ENCODE data around the gene SRRD. TPM values are rescaled to one million over a fixed set of nuclear protein-coding genes. Genes with fewer than 3 reads are reported as not detected.
"Not testable (repeated sequence)": the region's sequence is repeated elsewhere in the genome, so short reads cannot be mapped to it uniquely, and the experiment has no call there.

Gene SRRD
- total and polyA plus RNA-seq, 8 donors, result 4.0 to 64.2 (median 10.0) TPM

DNA sequence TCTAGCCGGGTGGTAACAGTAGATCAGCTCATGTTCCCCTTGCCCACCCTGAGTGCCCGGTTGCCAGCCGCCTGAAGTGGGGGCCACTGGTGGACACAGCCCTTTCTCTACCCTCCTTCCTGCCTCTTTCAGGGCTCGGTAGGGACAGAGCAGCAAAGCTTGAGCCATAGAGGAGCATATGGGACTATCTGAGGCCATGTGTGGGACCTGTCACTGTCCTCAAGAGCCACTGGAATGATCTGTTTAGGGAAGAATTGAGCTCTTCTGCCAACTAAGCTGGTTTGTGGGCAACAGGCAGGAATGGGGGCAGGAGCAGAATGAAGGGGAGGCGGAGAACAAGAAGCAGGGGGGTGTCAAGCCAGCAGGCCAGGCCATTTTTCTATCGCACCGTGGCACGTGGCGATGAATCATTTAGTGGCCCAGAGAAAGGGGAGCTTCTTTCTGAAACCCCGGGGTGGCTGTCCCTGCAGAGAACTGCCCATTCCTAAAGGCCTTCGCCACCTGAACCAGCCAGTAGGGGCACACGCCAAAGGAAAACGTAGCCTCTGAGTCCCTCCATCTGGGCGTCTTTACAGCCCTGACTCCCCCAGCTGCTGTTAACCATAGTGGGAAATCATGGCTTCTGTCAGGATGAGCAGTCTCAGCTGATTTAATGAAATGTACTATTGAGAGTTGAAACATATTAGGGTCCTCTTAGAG, 45.8 kb upstream of the SRRD start:
- TF ChIP-seq, protein P1, sequence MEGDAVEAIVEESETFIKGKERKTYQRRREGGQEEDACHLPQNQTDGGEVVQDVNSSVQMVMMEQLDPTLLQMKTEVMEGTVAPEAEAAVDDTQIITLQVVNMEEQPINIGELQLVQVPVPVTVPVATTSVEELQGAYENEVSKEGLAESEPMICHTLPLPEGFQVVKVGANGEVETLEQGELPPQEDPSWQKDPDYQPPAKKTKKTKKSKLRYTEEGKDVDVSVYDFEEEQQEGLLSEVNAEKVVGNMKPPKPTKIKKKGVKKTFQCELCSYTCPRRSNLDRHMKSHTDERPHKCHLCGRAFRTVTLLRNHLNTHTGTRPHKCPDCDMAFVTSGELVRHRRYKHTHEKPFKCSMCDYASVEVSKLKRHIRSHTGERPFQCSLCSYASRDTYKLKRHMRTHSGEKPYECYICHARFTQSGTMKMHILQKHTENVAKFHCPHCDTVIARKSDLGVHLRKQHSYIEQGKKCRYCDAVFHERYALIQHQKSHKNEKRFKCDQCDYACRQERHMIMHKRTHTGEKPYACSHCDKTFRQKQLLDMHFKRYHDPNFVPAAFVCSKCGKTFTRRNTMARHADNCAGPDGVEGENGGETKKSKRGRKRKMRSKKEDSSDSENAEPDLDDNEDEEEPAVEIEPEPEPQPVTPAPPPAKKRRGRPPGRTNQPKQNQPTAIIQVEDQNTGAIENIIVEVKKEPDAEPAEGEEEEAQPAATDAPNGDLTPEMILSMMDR (IDR thresholded peaks at IDR 0.05), result no peak
- TF ChIP-seq EP300 (IDR thresholded peaks at IDR 0.05), result no peak
- Histone ChIP-seq H3K27ac (peak overlapping the region; percentile 24 to 85 (median 69)), H3K4me3 (no peak overlapping the region), H3K4me1 (peaks cover 5 to 35% (median 24%) of the 10 kb centered on the region in 4 donors), H3K27me3 (no peaks in the 10 kb centered on the region), H3K9me3 (no peaks in the 10 kb centered on the region), H3K36me3 (peaks cover 5 to 18% (median 17%) of the 10 kb centered on the region in 4 donors)
- 79 to 90% (median 86%) methylated on average over 14 of the region's 14 CpGs for WGBS, 5 donors
- no peak for DNase-seq
- intact Hi-C loops (cut with DNase I; ENCODE audit: low total_unique reads), result no loop called here

DNA sequence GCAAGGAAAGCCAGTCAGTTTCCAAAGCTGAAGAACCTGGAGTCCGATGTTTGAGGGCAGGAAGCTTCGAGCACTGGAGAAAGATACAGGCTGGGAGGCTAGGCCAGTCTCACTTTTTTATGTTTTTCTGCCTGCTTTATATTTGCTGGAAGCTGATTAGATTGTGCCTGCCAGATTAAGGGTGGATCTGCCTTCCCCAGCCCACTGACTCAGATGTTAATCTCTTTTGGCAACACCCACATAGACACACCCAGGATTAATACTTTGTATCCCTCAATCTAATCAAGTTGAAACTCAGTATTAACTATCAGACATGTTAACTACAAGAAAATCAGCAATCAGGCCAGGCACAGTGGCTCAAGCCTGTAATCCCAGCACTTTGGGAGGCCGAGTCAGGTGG, 44.9 kb upstream of the SRRD start:
- intact Hi-C loops (cut with DNase I; ENCODE audit: low total_unique reads); DNase-seq; H3K27me3 ChIP-seq; H3K9me3 ChIP-seq; H3K4me3 ChIP-seq: not testable (repeated sequence)
- Histone ChIP-seq H3K36me3 (peaks cover 2 to 20% (median 18%) of the 10 kb centered on the region in 4 donors), H3K27ac (peak overlapping the region; percentile 15 to 68 (median 35)), H3K4me1 (peaks cover 5 to 35% (median 24%) of the 10 kb centered on the region in 4 donors)
- WGBS, 5 donors, result 64 to 78% (median 69%) methylated on average over 3 of the region's 3 CpGs

DNA sequence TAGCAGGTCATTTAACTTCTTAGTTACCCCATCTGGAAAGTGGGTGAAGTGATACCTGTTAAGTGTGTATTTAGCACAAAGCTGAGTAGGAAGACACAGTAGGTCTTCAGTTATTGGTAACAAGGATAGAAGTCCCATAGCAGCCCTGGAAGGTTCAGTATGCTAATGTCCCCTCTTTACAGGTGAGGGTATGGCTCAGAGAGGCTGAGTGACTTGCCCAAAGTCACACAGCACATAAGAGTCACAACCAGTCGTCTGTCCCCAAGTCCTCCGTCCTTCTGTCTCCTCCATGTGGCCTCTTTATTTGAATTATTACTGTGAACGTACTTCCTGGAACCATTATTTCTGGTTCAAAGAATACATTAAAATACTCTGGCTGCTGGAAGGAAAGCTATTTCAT, 44.1 kb upstream of the SRRD start:
- H3K9me3 ChIP-seq, result no peaks in the 10 kb centered on the region
- H3K27ac ChIP-seq, result peak overlapping the region in 3 of 5 donors; percentile 29 to 68 (median 38)
- TF ChIP-seq POLR2A (IDR thresholded peaks at IDR 0.05) (no peak), POLR2AphosphoS5 (IDR thresholded peaks at IDR 0.05) (no peak), EP300 (IDR thresholded peaks at IDR 0.05) (no peak)
- TF ChIP-seq, protein P1 (IDR thresholded peaks at IDR 0.05), result no peak
- H3K4me3 ChIP-seq, result no peak overlapping the region
- H3K4me1 ChIP-seq, result peaks cover 5 to 35% (median 25%) of the 10 kb centered on the region in 4 donors
- intact Hi-C loops (cut with DNase I; ENCODE audit: low total_unique reads), result no loop called here
- no peak for DNase-seq
- 71 to 88% (median 81%) methylated on average over 3 of the region's 3 CpGs for WGBS, 5 donors
- no peaks in the 10 kb centered on the region for H3K27me3 ChIP-seq
- H3K36me3 ChIP-seq, result peaks cover 0 to 16% (median 12%) of the 10 kb centered on the region in 4 donors

DNA sequence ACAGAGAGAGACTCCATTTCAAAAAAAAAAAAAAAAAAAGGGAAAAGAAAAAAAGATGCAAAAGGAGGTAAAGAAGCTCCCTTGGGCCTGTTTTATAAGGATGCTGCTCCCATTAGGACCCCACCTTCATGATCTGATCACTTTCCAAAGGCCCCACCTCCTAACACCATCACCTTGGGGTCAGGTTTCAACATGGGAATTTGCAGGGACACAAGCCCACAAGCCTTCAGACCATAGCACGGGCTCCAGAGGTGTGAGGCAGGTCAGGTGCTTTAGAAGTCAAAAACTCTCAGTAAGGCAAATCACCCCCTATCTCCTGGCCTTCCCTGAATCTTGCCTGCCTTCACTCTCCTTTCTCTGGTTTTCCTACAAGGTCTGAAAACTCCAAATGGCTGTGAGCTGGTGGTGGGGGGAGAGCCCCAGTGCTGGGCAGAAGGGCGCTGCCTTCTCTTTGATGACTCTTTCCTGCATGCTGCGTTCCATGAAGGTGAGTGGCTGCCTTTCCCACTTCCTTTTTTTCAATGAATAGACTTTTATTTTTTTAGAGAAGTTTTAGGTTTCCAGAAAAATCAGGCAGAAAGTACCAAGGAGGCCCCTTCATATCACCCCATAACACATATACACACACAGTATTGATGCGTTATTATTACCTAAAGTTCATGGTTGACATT, 41.5 kb upstream of the SRRD start:
- TF ChIP-seq POLR2A (IDR thresholded peaks at IDR 0.05), result no peak
- TF ChIP-seq, protein P1 (IDR thresholded peaks at IDR 0.05), result no peak
- no peak for TF ChIP-seq EP300 (IDR thresholded peaks at IDR 0.05)
- no peak for TF ChIP-seq POLR2AphosphoS5 (IDR thresholded peaks at IDR 0.05)
- DNase-seq, result no peak
- H3K4me3 ChIP-seq, result no peak overlapping the region
- H3K4me1 ChIP-seq, result peaks cover 2 to 23% (median 13%) of the 10 kb centered on the region in 4 donors
- H3K27me3 ChIP-seq, result no peaks in the 10 kb centered on the region
- no peak overlapping the region for H3K27ac ChIP-seq
- intact Hi-C loops (cut with DNase I; ENCODE audit: low total_unique reads), result no loop called here
- WGBS, 5 donors, result 89 to 94% (median 90%) methylated on average over 4 of the region's 4 CpGs
- H3K9me3 ChIP-seq, result no peaks in the 10 kb centered on the region
- H3K36me3 ChIP-seq, result peaks cover 0 to 14% (median 9%) of the 10 kb centered on the region in 4 donors

Measured in stomach (tissue), 9 donors.